Measurements from ENCODE around the gene MBP.

MBP gene

GRCh38 chr18:77039196-77040130, 93.1 kb downstream of the MBP start:
- TF ChIP-seq CTCF (IDR thresholded peaks at IDR 0.05; ENCODE audit: extremely low read depth, missing control alignments), result no peak
- no peak for DNase-seq (ENCODE audit: low spot score)

GRCh38 chr18:77038182-77038858, 94.3 kb downstream of the MBP start:
- TF ChIP-seq CTCF (IDR thresholded peaks at IDR 0.05; ENCODE audit: extremely low read depth, missing control alignments), result no peak

GRCh38 chr18:77037567-77037966, 95.0 kb downstream of the MBP start:
- no peak for DNase-seq (ENCODE audit: low spot score)
- no peak for TF ChIP-seq CTCF (IDR thresholded peaks at IDR 0.05; ENCODE audit: extremely low read depth, missing control alignments)

More at GRCh38 chr18:77038182-77038858, 94.3 kb downstream of the MBP start:
- DNase-seq (ENCODE audit: low spot score), result no peak

- DNase-seq (ENCODE audit: low spot score), result no peak
- TF ChIP-seq CTCF (IDR thresholded peaks at IDR 0.05; ENCODE audit: extremely low read depth, missing control alignments), result no peak
These were observed 97.0 kb downstream of the MBP start for GRCh38 chr18:77035380-77036187.

- TF ChIP-seq CTCF (IDR thresholded peaks at IDR 0.05; ENCODE audit: extremely low read depth, missing control alignments), result no peak
- DNase-seq (ENCODE audit: low spot score), result no peak
These were observed 99.0 kb downstream of the MBP start for GRCh38 chr18:77033575-77033974.

- no peak for TF ChIP-seq CTCF (IDR thresholded peaks at IDR 0.05; ENCODE audit: extremely low read depth, missing control alignments)
These were observed 100.3 kb downstream of the MBP start for GRCh38 chr18:77032181-77032701.

More at GRCh38 chr18:77032181-77032701, 100.3 kb downstream of the MBP start:
- DNase-seq (ENCODE audit: low spot score), result no peak

Data from GM20000 (cell line).